Thyroid gland (tissue), 4 donors: ENCODE measurements around the gene FYB2. TPM values are rescaled to one million over a fixed set of nuclear protein-coding genes. Genes with fewer than 3 reads are reported as not detected.

Experiments
- DNase-seq, 2 donors: peaks; one replicate each; pipeline ENCODE4 v3.0.0-alpha.2; 2019
- H3K27ac ChIP-seq, 3 donors: fragments of 200-600 bp; sonication (generic); 1 replicate in 2 of 3; 2 replicates in 1 of 3; pipeline ENCODE4 v1.5.1; 2016 to 2019; ENCODE audit warnings: mild to moderate bottlenecking in 1 of 3, moderate library complexity in 1 of 3
- H3K27me3 ChIP-seq: fragments of 200-600 bp; sonication (generic); one replicate; pipeline ENCODE4 v1.5.1; 2019
- H3K36me3 ChIP-seq, 2 donors: fragments of 200-600 bp; sonication (generic); one replicate each; pipeline ENCODE4 v1.5.1; 2016 to 2019
- H3K4me1 ChIP-seq, 2 donors: fragments of 200-600 bp; sonication (generic); one replicate each; pipeline ENCODE4 v1.5.1; 2017 to 2019
- H3K4me3 ChIP-seq, 3 donors: fragments of 200-600 bp; sonication (generic); replicated peaks in 1 of 3; 1 replicate in 2 of 3; 2 replicates in 1 of 3; pipeline ENCODE4 v1.5.1; 2016; ENCODE audit warnings: mild to moderate bottlenecking in 1 of 3
- H3K9me3 ChIP-seq: fragments of 200-600 bp; sonication (generic); one replicate; pipeline ENCODE4 v1.5.1; 2017
- POLR2A ChIP-seq, 2 donors: fragments of 450-650 bp; IDR thresholded peaks; one replicate each; pipeline ENCODE4 v1.6.1; 2017; ENCODE audit warnings: antibody characterized with exemption in 2 of 2, mild to moderate bottlenecking in 2 of 2, moderate library complexity in 1 of 2
- WGBS, 2 donors: methylation state at CpG; one replicate each; pipeline ENCODE4 v1.1.5; 2017; 5-methylcytosine and 5-hydroxymethylcytosine counted together
- intact Hi-C: fragments of 100-400 bp; cut with DNase I; formaldehyde crosslinking; loops from one replicate; pipeline ENCODE4 v1.15.1; 2023
- total RNA-seq, 4 donors: library from RNA; depleted of rRNA; stranded (reverse); fragments of >200 nt; gene quantifications; one replicate each; pipeline ENCODE4 v1.2.3, GENCODE V29; 2016
- TF ChIP-seq, protein P1 (sequence below), 6 experiments: fragments of 200-600 bp in 3 of 6; fragments of 450-650 bp in 3 of 6; sonication (generic) in 3 of 6; IDR thresholded peaks; one replicate each; pipeline ENCODE4 v1.5.1; 2016 to 2019; ENCODE audit warnings: antibody characterized with exemption in 6 of 6, mild to moderate bottlenecking in 2 of 6, inconsistent platforms in 1 of 6, moderate library complexity in 1 of 6

FYB2 gene
- total RNA-seq, 4 donors from 2014 or later: 0.13 to 1.6 (median 0.78) TPM; not detected in 1

GRCh38 chr1:56683569-56683968, 135.6 kb downstream of the FYB2 start:
- H3K9me3 ChIP-seq: no peaks in the 10 kb centered on the region
- no peak overlapping the region for H3K4me3 ChIP-seq
- intact Hi-C loops: no loop called here
- no peak for DNase-seq
- TF ChIP-seq POLR2A (IDR thresholded peaks at IDR 0.05): no peak
- TF ChIP-seq, protein P1, sequence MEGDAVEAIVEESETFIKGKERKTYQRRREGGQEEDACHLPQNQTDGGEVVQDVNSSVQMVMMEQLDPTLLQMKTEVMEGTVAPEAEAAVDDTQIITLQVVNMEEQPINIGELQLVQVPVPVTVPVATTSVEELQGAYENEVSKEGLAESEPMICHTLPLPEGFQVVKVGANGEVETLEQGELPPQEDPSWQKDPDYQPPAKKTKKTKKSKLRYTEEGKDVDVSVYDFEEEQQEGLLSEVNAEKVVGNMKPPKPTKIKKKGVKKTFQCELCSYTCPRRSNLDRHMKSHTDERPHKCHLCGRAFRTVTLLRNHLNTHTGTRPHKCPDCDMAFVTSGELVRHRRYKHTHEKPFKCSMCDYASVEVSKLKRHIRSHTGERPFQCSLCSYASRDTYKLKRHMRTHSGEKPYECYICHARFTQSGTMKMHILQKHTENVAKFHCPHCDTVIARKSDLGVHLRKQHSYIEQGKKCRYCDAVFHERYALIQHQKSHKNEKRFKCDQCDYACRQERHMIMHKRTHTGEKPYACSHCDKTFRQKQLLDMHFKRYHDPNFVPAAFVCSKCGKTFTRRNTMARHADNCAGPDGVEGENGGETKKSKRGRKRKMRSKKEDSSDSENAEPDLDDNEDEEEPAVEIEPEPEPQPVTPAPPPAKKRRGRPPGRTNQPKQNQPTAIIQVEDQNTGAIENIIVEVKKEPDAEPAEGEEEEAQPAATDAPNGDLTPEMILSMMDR (IDR thresholded peaks at IDR 0.05): no peak
- H3K36me3 ChIP-seq: no peaks in the 10 kb centered on the region
- no peaks in the 10 kb centered on the region for H3K27me3 ChIP-seq
- no peak overlapping the region for H3K27ac ChIP-seq
- H3K4me1 ChIP-seq: no peaks in the 10 kb centered on the region

DNA sequence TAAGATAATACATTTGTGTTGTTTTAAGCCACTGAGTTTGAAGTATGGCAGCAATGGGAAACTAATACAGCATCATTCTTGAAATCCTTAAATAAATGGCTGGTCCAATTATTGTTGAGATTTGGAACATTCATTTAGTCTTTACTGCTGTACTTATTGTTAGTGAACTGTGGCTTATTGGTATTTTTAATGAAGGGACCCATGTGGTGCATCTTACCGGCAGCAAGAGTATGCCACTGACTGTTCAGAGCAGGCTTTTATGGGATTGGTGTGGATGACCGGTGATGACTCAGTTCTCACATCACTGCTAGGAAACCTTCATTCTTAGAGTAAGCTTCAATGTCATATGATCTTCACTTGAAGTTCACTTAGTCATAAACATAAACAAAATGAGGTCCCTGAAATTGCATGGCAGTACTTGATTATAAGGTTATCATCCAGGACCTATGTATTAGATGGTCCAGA, 142.6 kb downstream of the FYB2 start:
- no peaks in the 10 kb centered on the region for H3K4me1 ChIP-seq
- DNase-seq: no peak
- H3K4me3 ChIP-seq: no peak overlapping the region
- intact Hi-C loops: no loop called here
- no peaks in the 10 kb centered on the region for H3K36me3 ChIP-seq
- WGBS, 2 donors: 46 to 67% methylated on average over 2 of the region's 2 CpGs
- no peak overlapping the region for H3K27ac ChIP-seq
- H3K9me3 ChIP-seq: no peaks in the 10 kb centered on the region
- TF ChIP-seq POLR2A (IDR thresholded peaks at IDR 0.05): no peak
- TF ChIP-seq, protein P1 (IDR thresholded peaks at IDR 0.05): no peak
- H3K27me3 ChIP-seq: no peaks in the 10 kb centered on the region

DNA sequence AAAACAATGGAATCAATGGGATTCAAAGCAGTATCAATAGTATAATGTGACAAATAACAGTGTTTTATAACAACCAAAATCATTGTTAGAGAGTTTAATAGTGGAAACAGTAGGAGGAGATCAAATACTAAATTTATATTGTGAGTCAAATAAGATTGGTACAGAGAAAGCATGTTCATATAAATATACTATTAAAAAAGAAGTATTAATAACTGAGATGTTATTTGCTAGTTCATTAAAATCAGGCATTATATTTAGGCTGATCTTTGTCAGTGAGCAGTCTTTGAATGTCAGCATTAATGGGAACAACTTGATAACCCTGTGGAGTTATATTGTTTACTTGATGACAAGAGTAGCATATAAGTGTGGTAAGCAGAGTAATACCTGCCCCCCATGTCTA, 143.4 kb downstream of the FYB2 start:
- no peak overlapping the region for H3K4me3 ChIP-seq
- intact Hi-C loops: no loop called here
- no peak for TF ChIP-seq POLR2A (IDR thresholded peaks at IDR 0.05)
- TF ChIP-seq, protein P1 (IDR thresholded peaks at IDR 0.05): no peak
- no peaks in the 10 kb centered on the region for H3K36me3 ChIP-seq
- no peaks in the 10 kb centered on the region for H3K4me1 ChIP-seq
- no peak overlapping the region for H3K27ac ChIP-seq
- no peaks in the 10 kb centered on the region for H3K27me3 ChIP-seq
- no peak for DNase-seq
- H3K9me3 ChIP-seq: no peaks in the 10 kb centered on the region

- Histone ChIP-seq H3K4me3 (no peak overlapping the region), H3K9me3 (no peaks in the 10 kb centered on the region), H3K27ac (no peak overlapping the region), H3K4me1 (no peaks in the 10 kb centered on the region), H3K36me3 (no peaks in the 10 kb centered on the region), H3K27me3 (no peaks in the 10 kb centered on the region)
- no peak for DNase-seq
- WGBS, 2 donors: 43 to 87% methylated on average over 1 of the region's 1 CpG
- TF ChIP-seq, protein P1 (IDR thresholded peaks at IDR 0.05): no peak
- no peak for TF ChIP-seq POLR2A (IDR thresholded peaks at IDR 0.05)
- intact Hi-C loops: no loop called here
Measured at GRCh38 chr1:56672579-56672978, 146.6 kb downstream of the FYB2 start.

- no peak overlapping the region for H3K27ac ChIP-seq
- H3K27me3 ChIP-seq: no peaks in the 10 kb centered on the region
- WGBS, 2 donors: 97 to 98% methylated on average over 2 of the region's 2 CpGs
- H3K4me1 ChIP-seq: no peaks in the 10 kb centered on the region
- H3K36me3 ChIP-seq: no peaks in the 10 kb centered on the region
- intact Hi-C loops: no loop called here
- TF ChIP-seq POLR2A (IDR thresholded peaks at IDR 0.05): no peak
- TF ChIP-seq, protein P1 (IDR thresholded peaks at IDR 0.05): no peak
- no peak for DNase-seq
- H3K4me3 ChIP-seq: no peak overlapping the region
- H3K9me3 ChIP-seq: no peaks in the 10 kb centered on the region
Measured at GRCh38 chr1:56671542-56671941, 147.7 kb downstream of the FYB2 start.
